GM12878 (cell line): ENCODE data around the gene TAF11L4.

Experiments
- BMI1 ChIP-seq: fragments of 450-650 bp; IDR thresholded peaks from 2 replicates; pipeline ENCODE4 v1.6.1; 2016; ENCODE audit warnings: mild to moderate bottlenecking, moderate library complexity, borderline replicate concordance
- CHD1 ChIP-seq: IDR thresholded peaks from 2 replicates; pipeline ENCODE4 v1.6.1; 2012; ENCODE audit warnings: low read depth, low read length, improper control_type of control experiment
- CTCF ChIP-seq, 3 experiments: IDR thresholded peaks in 2 of 3; conservative IDR thresholded peaks in 1 of 3; 2 replicates each; pipeline ENCODE4 v1.5.1; 2011; ENCODE audit warnings: low read depth in 3 of 3, low read length in 3 of 3, mild to moderate bottlenecking in 3 of 3, control low read depth in 2 of 3, moderate library complexity in 2 of 3, inconsistent platforms in 1 of 3, mixed read lengths in 1 of 3; ENCODE audit not compliant: control insufficient read depth in 2 of 3, insufficient read depth in 1 of 3; ENCODE audit errors: extremely low read depth in 1 of 3
- FOXK2 ChIP-seq: fragments of 450-650 bp; IDR thresholded peaks from 2 replicates; pipeline ENCODE4 v1.6.1; 2017; ENCODE audit warnings: mild to moderate bottlenecking, moderate library complexity
- HCFC1 ChIP-seq: fragments of 150-350 bp; IDR thresholded peaks from 2 replicates; pipeline ENCODE4 v1.6.1; 2014; ENCODE audit warnings: low read length
- POLR2A ChIP-seq: IDR thresholded peaks from 2 replicates; pipeline ENCODE4 v1.6.1; 2011; ENCODE audit warnings: low read depth, mild to moderate bottlenecking, low read length
- RAD21 ChIP-seq: IDR thresholded peaks from 2 replicates; pipeline ENCODE4 v1.6.1; 2011; ENCODE audit warnings: mild to moderate bottlenecking, low read depth, low read length, moderate library complexity; ENCODE audit not compliant: insufficient read depth
- RELB ChIP-seq: fragments of 450-650 bp; IDR thresholded peaks from 2 replicates; pipeline ENCODE4 v1.6.1; 2017; ENCODE audit warnings: low read depth, mild to moderate bottlenecking, moderate library complexity
- SMC3 ChIP-seq: IDR thresholded peaks from 2 replicates; pipeline ENCODE4 v1.6.1; 2011; ENCODE audit warnings: low read length, improper control_type of control experiment, borderline replicate concordance
- ZNF24 ChIP-seq: fragments of 450-650 bp; IDR thresholded peaks from 2 replicates; pipeline ENCODE4 v1.6.1; 2017; ENCODE audit warnings: antibody characterized with exemption, mild to moderate bottlenecking
- TF ChIP-seq, protein P1 (sequence below): fragments of 450-650 bp; IDR thresholded peaks from 2 replicates; pipeline ENCODE4 v1.6.1; 2017; ENCODE audit warnings: mild to moderate bottlenecking, moderate library complexity

DNA sequence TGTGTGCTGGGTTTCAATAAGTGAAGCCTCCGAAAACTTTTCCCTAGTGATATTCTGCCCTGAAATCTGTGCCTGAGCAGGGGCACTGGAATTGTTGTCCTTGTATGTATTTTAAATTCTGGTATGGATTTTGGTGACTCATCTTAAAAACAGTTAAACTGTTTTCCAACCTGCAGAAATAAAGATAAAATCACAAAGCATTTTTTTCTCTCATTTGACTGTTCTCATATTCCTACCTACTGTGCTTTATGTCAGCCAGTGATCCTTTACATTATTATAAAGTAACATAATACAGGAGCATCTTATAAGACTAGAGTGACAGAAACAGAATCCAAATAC, 34.5 kb upstream of the TAF11L4 start:
- TF ChIP-seq CHD1: no peak
- TF ChIP-seq BMI1: no peak
- no peak for TF ChIP-seq POLR2A
- no peak for TF ChIP-seq RAD21
- TF ChIP-seq RELB: no peak
- no peak for TF ChIP-seq CTCF (IDR thresholded peaks at IDR 0.05 in 2 of 3, conservative IDR thresholded peaks at IDR 0.05 in 1 of 3; ENCODE audit: control insufficient read depth in 2 of 3, extremely low read depth in 1 of 3, insufficient read depth in 1 of 3, low read depth in 3 of 3, low read length in 3 of 3)
- TF ChIP-seq, protein P1, sequence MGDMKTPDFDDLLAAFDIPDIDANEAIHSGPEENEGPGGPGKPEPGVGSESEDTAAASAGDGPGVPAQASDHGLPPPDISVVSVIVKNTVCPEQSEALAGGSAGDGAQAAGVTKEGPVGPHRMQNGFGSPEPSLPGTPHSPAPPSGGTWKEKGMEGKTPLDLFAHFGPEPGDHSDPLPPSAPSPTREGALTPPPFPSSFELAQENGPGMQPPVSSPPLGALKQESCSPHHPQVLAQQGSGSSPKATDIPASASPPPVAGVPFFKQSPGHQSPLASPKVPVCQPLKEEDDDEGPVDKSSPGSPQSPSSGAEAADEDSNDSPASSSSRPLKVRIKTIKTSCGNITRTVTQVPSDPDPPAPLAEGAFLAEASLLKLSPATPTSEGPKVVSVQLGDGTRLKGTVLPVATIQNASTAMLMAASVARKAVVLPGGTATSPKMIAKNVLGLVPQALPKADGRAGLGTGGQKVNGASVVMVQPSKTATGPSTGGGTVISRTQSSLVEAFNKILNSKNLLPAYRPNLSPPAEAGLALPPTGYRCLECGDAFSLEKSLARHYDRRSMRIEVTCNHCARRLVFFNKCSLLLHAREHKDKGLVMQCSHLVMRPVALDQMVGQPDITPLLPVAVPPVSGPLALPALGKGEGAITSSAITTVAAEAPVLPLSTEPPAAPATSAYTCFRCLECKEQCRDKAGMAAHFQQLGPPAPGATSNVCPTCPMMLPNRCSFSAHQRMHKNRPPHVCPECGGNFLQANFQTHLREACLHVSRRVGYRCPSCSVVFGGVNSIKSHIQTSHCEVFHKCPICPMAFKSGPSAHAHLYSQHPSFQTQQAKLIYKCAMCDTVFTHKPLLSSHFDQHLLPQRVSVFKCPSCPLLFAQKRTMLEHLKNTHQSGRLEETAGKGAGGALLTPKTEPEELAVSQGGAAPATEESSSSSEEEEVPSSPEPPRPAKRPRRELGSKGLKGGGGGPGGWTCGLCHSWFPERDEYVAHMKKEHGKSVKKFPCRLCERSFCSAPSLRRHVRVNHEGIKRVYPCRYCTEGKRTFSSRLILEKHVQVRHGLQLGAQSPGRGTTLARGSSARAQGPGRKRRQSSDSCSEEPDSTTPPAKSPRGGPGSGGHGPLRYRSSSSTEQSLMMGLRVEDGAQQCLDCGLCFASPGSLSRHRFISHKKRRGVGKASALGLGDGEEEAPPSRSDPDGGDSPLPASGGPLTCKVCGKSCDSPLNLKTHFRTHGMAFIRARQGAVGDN: no peak
- TF ChIP-seq HCFC1: no peak
- no peak for TF ChIP-seq ZNF24
- TF ChIP-seq SMC3: no peak
- TF ChIP-seq FOXK2: no peak
